Panc1 (cell line): ENCODE data around the gene MYO6.

Experiments
- POLR2AphosphoS5 ChIP-seq: IDR thresholded peaks from 2 replicates; pipeline ENCODE4 v1.6.1; 2012; ENCODE audit warnings: mild to moderate bottlenecking, low read depth, low read length, moderate library complexity
- SIN3A ChIP-seq: IDR thresholded peaks from 2 replicates; pipeline ENCODE4 v1.6.1; 2012; ENCODE audit warnings: low read depth, mild to moderate bottlenecking, low read length, moderate library complexity, borderline replicate concordance; ENCODE audit not compliant: insufficient read depth
- TCF7L2 ChIP-seq: IDR thresholded peaks from 2 replicates; pipeline ENCODE4 v1.6.1; 2011; ENCODE audit warnings: mild to moderate bottlenecking, low read depth, low read length, inconsistent platforms
- TF ChIP-seq, protein P1 (sequence below): fragments of 450-650 bp; IDR thresholded peaks from 2 replicates; pipeline ENCODE4 v1.5.1; 2017; ENCODE audit warnings: mild to moderate bottlenecking
- TF ChIP-seq, protein P2 (sequence below), 2 experiments: IDR thresholded peaks; 2 replicates each; pipeline ENCODE4 v1.6.1; 2011 to 2012; ENCODE audit warnings: low read depth in 2 of 2, control low read depth in 1 of 2, low read length in 1 of 2, mild to moderate bottlenecking in 1 of 2, moderate library complexity in 1 of 2; ENCODE audit not compliant: insufficient read depth in 1 of 2

DNA sequence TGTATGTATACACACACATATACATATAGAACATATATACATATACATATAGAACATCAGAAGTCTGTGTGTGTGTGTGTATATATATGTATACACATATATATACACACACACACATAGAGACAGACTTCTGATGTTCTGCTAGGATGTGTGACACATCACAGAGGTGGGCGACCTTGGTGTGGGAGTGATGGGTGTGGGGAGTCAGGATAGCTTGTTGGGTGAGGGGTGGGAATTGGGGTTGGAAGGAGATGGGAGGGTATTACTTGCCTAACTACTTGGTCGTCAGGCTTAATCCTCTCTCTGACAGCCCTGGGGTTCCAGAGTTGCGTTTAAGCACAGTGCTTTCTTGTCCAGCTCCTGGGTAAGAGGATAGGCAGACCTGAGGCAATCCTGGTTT, 8.3 kb downstream of the MYO6 start:
- TF ChIP-seq TCF7L2 (no peak), POLR2AphosphoS5 (no peak), SIN3A (no peak)
- TF ChIP-seq, protein P1, sequence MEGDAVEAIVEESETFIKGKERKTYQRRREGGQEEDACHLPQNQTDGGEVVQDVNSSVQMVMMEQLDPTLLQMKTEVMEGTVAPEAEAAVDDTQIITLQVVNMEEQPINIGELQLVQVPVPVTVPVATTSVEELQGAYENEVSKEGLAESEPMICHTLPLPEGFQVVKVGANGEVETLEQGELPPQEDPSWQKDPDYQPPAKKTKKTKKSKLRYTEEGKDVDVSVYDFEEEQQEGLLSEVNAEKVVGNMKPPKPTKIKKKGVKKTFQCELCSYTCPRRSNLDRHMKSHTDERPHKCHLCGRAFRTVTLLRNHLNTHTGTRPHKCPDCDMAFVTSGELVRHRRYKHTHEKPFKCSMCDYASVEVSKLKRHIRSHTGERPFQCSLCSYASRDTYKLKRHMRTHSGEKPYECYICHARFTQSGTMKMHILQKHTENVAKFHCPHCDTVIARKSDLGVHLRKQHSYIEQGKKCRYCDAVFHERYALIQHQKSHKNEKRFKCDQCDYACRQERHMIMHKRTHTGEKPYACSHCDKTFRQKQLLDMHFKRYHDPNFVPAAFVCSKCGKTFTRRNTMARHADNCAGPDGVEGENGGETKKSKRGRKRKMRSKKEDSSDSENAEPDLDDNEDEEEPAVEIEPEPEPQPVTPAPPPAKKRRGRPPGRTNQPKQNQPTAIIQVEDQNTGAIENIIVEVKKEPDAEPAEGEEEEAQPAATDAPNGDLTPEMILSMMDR, result no peak
- TF ChIP-seq, protein P2, sequence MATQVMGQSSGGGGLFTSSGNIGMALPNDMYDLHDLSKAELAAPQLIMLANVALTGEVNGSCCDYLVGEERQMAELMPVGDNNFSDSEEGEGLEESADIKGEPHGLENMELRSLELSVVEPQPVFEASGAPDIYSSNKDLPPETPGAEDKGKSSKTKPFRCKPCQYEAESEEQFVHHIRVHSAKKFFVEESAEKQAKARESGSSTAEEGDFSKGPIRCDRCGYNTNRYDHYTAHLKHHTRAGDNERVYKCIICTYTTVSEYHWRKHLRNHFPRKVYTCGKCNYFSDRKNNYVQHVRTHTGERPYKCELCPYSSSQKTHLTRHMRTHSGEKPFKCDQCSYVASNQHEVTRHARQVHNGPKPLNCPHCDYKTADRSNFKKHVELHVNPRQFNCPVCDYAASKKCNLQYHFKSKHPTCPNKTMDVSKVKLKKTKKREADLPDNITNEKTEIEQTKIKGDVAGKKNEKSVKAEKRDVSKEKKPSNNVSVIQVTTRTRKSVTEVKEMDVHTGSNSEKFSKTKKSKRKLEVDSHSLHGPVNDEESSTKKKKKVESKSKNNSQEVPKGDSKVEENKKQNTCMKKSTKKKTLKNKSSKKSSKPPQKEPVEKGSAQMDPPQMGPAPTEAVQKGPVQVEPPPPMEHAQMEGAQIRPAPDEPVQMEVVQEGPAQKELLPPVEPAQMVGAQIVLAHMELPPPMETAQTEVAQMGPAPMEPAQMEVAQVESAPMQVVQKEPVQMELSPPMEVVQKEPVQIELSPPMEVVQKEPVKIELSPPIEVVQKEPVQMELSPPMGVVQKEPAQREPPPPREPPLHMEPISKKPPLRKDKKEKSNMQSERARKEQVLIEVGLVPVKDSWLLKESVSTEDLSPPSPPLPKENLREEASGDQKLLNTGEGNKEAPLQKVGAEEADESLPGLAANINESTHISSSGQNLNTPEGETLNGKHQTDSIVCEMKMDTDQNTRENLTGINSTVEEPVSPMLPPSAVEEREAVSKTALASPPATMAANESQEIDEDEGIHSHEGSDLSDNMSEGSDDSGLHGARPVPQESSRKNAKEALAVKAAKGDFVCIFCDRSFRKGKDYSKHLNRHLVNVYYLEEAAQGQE (IDR thresholded peaks at IDR 0.05; ENCODE audit: insufficient read depth in 1 of 2, low read depth in 2 of 2, low read length in 1 of 2), result no peak
